RWPE2 (cell line): ENCODE data around the gene GNRH2.
"Not testable (repeated sequence)": the region's sequence is repeated elsewhere in the genome, so short reads cannot be mapped to it uniquely, and the experiment has no call there.

ENCODE experiments used
- ATAC-seq: fragments of 200-7000 bp; cut with Tn5 transposase; 3 replicates; pipeline ENCODE4 v1.9.1; 2021; ENCODE audit warnings: low read depth
- DNase-seq: peaks from one replicate; pipeline ENCODE4 v3.0.0-alpha.2; 2020; ENCODE audit warnings: low spot score
- H3K27ac ChIP-seq: fragments of 450-650 bp; 2 replicates; pipeline ENCODE4 v1.5.1; 2017; ENCODE audit warnings: mild to moderate bottlenecking; ENCODE audit not compliant: poor library complexity, severe bottlenecking
- H3K27me3 ChIP-seq: fragments of 250-450 bp; sonication (Bioruptor Pico); 2 replicates; pipeline ENCODE4 v1.5.1; 2021; ENCODE audit warnings: mild to moderate bottlenecking, moderate library complexity; ENCODE audit not compliant: insufficient read depth, poor library complexity, severe bottlenecking
- H3K36me3 ChIP-seq: fragments of 250-450 bp; sonication (Bioruptor Pico); 2 replicates; pipeline ENCODE4 v1.5.1; 2020; ENCODE audit warnings: low read depth, mild to moderate bottlenecking, moderate library complexity
- H3K4me1 ChIP-seq: fragments of 250-450 bp; sonication (Bioruptor Pico); 2 replicates; pipeline ENCODE4 v1.5.1; 2021; ENCODE audit warnings: mild to moderate bottlenecking, moderate library complexity; ENCODE audit not compliant: insufficient read depth, poor library complexity, severe bottlenecking
- H3K4me3 ChIP-seq: fragments of 250-450 bp; sonication (Bioruptor Pico); 2 replicates; pipeline ENCODE4 v1.5.1; 2021; ENCODE audit warnings: mild to moderate bottlenecking, moderate library complexity; ENCODE audit not compliant: severe bottlenecking
- H3K9me3 ChIP-seq: fragments of 250-450 bp; sonication (Bioruptor Pico); 2 replicates; pipeline ENCODE4 v1.5.1; 2021; ENCODE audit warnings: mild to moderate bottlenecking, moderate library complexity; ENCODE audit not compliant: severe bottlenecking
- TF ChIP-seq, protein P1 (sequence below): fragments of 450-650 bp; IDR thresholded peaks from one replicate; pipeline ENCODE4 v1.5.1; 2017; ENCODE audit warnings: mild to moderate bottlenecking, moderate library complexity; ENCODE audit not compliant: poor library complexity, severe bottlenecking

The GNRH2 gene

DNA sequence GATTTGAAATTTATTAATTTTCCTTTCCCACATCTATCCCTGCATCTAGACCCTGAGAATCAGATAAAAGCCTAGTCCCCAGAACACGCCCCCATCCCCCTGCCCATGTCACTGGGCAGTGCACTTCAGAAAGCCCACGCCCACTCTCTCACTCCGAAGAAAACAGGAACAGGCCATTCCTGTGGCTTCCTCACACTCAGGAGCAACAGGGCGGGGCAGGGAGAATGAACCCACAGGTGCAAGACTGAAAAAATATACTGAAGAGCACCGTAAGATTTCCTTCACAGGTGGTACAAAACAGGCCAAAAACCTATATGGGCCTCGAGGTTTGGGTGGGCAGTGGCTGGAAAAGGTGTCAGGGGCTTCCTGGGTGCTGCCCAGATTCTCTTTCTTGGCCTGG is 31.4 kb downstream of the GNRH2 start:
- TF ChIP-seq, protein P1, sequence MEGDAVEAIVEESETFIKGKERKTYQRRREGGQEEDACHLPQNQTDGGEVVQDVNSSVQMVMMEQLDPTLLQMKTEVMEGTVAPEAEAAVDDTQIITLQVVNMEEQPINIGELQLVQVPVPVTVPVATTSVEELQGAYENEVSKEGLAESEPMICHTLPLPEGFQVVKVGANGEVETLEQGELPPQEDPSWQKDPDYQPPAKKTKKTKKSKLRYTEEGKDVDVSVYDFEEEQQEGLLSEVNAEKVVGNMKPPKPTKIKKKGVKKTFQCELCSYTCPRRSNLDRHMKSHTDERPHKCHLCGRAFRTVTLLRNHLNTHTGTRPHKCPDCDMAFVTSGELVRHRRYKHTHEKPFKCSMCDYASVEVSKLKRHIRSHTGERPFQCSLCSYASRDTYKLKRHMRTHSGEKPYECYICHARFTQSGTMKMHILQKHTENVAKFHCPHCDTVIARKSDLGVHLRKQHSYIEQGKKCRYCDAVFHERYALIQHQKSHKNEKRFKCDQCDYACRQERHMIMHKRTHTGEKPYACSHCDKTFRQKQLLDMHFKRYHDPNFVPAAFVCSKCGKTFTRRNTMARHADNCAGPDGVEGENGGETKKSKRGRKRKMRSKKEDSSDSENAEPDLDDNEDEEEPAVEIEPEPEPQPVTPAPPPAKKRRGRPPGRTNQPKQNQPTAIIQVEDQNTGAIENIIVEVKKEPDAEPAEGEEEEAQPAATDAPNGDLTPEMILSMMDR: no peak
- H3K27ac ChIP-seq: no peak overlapping the region
- H3K4me3 ChIP-seq: no peak overlapping the region
- peak; percentile 30; the same call in 1 of the 3 replicates for ATAC-seq
- no peaks in the 10 kb centered on the region for H3K36me3 ChIP-seq
- no peaks in the 10 kb centered on the region for H3K9me3 ChIP-seq
- no peaks in the 10 kb centered on the region for H3K4me1 ChIP-seq
- no peak for DNase-seq
- H3K27me3 ChIP-seq: peaks cover 12% of the 10 kb centered on the region

DNA sequence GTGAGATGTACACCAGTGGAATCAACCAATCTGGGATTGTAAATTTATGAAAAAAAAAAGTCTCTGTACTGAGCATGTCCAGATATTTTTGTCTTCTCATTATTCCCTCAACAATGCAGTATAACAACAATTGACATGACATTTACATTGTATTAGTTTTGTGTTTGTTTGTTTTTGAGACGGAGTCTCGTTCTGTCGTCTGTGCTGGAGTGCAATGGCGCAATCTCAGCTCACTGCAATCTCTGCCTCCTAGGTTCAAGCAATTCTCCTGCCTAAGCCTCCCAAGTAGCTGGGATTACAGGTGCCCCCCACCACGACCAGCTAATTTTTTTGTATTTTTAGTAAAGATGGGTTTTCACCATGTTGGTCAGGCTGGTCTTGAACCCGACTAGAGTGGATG is 31.9 kb downstream of the GNRH2 start:
- H3K4me3 ChIP-seq, DNase-seq, H3K27ac ChIP-seq, H3K9me3 ChIP-seq, H3K36me3 ChIP-seq, ATAC-seq, H3K4me1 ChIP-seq: not testable (repeated sequence)
- H3K27me3 ChIP-seq: peaks cover 12% of the 10 kb centered on the region

DNA sequence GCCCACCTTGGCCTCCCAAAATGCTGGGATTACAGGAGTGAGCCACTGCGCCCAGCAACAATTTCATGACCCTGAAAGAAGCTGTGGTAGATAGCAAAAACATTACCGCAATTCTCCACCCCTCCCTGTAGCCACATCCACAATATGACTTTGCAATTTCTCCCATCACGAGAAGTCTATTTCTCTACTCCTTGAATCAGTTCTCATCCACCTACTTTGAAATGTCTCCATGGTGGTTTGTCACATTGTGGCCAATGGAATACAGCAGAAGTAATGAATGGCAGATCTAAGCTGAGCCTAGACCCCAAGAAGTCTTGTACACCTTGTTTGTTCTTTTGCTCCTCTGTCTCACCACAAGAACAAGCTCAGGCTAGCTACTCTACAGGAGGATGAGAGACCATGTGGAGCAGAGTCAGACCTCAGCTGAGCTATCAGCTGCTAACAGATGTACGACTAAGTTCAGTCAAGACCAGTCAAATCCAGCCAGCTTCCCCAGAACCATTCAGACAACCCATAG is 34.3 kb downstream of the GNRH2 start:
- Histone ChIP-seq H3K36me3 (no peaks in the 10 kb centered on the region), H3K27me3 (peaks cover 17% of the 10 kb centered on the region), H3K4me1 (no peaks in the 10 kb centered on the region), H3K9me3 (no peaks in the 10 kb centered on the region), H3K4me3 (no peak overlapping the region), H3K27ac (no peak overlapping the region)
- ATAC-seq (no peak), DNase-seq (no peak)
- TF ChIP-seq, protein P1: no peak

DNA sequence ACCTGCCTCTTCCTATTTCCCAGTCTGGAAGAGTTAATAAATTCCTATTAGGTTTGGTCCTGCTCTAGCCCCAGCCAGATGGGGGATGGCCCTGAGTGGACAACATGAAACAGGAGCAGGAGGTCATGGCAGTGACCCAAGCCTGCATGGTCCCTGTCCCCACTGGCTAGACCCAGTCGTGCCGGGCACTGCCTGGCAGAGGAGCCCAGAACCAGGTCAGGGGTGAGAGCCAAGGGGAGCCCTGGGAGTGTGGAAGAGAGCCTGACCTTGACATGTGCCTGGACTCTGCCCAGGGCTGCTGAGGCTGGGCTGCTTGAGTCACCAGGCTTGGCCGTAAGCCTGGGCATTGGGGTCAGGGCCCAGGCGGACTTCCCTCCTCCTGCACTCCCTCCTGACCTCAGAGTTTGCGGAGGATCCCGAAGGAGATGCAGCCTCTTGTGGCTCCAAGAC is 37.5 kb downstream of the GNRH2 start:
- H3K36me3 ChIP-seq: no peaks in the 10 kb centered on the region
- no peak overlapping the region for H3K27ac ChIP-seq
- ATAC-seq (peak; percentile 18; the same call in 1 of the 3 replicates), DNase-seq (no peak)
- H3K4me1 ChIP-seq: no peaks in the 10 kb centered on the region
- H3K9me3 ChIP-seq: no peaks in the 10 kb centered on the region
- TF ChIP-seq, protein P1: no peak
- H3K27me3 ChIP-seq: peaks cover 26% of the 10 kb centered on the region
- H3K4me3 ChIP-seq: no peak overlapping the region

DNA sequence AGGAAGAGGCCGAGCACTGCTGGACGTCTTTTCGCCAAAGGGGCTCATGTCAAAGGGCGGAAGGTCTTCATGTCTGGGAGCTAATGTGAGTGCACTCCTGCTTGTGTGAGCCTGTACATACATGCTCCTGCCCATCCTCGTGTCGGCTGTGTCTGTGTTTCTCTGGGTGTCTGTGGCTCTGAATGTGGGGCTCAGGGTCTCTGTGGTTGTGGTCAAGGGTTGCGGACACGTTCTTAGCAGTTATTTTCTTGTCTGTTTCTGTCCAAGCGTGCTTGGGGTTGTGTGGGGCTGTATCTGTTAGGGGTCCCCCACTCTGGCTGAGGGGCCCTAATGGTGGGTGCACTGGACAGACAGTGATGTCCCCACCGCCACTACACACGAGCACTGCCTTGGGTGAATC is 38.2 kb downstream of the GNRH2 start:
- Histone ChIP-seq H3K4me3 (no peak overlapping the region), H3K36me3 (no peaks in the 10 kb centered on the region), H3K9me3 (no peaks in the 10 kb centered on the region), H3K4me1 (no peaks in the 10 kb centered on the region), H3K27me3 (peaks cover 26% of the 10 kb centered on the region), H3K27ac (no peak overlapping the region)
- DNase-seq (no peak), ATAC-seq (no peak)
- TF ChIP-seq, protein P1: no peak
